ENCODE measurements around the gene QPRT.
A peak's percentile ranks its signal among the peaks of the same experiment; 100 is the strongest.
"Not testable (repeated sequence)": the region's sequence is repeated elsewhere in the genome, so short reads cannot be mapped to it uniquely, and the experiment has no call there.

The QPRT gene

GRCh38 chr16:29745121-29745852 is 66.3 kb downstream of the QPRT start:
- no peak for DNase-seq

- peak in 22 of 56 donors; percentile 0 to 56 (median 15) for DNase-seq
These were observed 66.9 kb downstream of the QPRT start, which contains the start of gene C16orf54 for GRCh38 chr16:29745853-29746345. C16orf54 (minus strand) TSS chr16:29745990; CDS start chr16:29744951, 1,039 bp downstream.

DNA sequence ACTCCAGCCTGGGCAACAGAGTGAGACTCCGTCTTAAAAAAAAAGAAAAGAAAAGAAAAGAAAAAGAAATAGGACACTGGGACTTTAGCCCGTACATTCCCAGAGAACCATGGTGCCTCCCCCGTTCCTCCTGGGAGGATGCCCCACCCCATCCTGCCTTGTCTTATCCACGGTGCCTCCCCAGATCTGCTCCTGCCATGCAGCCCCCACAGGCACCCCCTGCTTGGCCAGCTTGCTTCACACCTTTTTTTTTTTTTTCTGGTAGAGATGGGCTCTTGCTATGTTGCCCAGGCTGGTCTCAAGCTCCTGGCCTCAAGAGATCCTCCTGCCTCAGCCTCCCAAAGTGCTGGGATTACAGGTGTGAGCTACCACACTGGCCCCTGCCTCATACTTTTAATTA is 67.5 kb downstream of the QPRT start:
- not testable (repeated sequence) for DNase-seq

All from nucleus accumbens (tissue), 56 donors.